GM12892 (cell line): Measurements from ENCODE around the gene PPFIA4.

Experiments used
- DNase-seq: peaks from one replicate; pipeline ENCODE4 v3.0.0; 2011; ENCODE audit not compliant: insufficient read length
- FAIRE-seq: peaks from 2 replicates; lab custom pipeline; 2011; peaks lifted over from hg19 to GRCh38; lab: Jason Lieb, UNC
- POLR2A ChIP-seq: IDR thresholded peaks from 2 replicates; pipeline ENCODE4 v1.6.1; 2011; ENCODE audit warnings: low read depth, low read length, control low read depth
- POLR2AphosphoS5 ChIP-seq: IDR thresholded peaks from 2 replicates; pipeline ENCODE4 v1.6.1; 2011; ENCODE audit warnings: low read depth, low read length, control low read depth
- TAF1 ChIP-seq: IDR thresholded peaks from 2 replicates; pipeline ENCODE4 v1.6.1; 2011; ENCODE audit warnings: low read depth, mild to moderate bottlenecking, control low read depth, low read length, borderline replicate concordance

PPFIA4 gene

GRCh38 chr1:203025686-203026030 lies 633 bp upstream of the PPFIA4 start:
- no peak; the same call in 1 of the 2 replicates for TF ChIP-seq POLR2AphosphoS5
- TF ChIP-seq TAF1: no peak
- no peak for TF ChIP-seq POLR2A
- FAIRE-seq (no peak), DNase-seq (no peak)

DNA sequence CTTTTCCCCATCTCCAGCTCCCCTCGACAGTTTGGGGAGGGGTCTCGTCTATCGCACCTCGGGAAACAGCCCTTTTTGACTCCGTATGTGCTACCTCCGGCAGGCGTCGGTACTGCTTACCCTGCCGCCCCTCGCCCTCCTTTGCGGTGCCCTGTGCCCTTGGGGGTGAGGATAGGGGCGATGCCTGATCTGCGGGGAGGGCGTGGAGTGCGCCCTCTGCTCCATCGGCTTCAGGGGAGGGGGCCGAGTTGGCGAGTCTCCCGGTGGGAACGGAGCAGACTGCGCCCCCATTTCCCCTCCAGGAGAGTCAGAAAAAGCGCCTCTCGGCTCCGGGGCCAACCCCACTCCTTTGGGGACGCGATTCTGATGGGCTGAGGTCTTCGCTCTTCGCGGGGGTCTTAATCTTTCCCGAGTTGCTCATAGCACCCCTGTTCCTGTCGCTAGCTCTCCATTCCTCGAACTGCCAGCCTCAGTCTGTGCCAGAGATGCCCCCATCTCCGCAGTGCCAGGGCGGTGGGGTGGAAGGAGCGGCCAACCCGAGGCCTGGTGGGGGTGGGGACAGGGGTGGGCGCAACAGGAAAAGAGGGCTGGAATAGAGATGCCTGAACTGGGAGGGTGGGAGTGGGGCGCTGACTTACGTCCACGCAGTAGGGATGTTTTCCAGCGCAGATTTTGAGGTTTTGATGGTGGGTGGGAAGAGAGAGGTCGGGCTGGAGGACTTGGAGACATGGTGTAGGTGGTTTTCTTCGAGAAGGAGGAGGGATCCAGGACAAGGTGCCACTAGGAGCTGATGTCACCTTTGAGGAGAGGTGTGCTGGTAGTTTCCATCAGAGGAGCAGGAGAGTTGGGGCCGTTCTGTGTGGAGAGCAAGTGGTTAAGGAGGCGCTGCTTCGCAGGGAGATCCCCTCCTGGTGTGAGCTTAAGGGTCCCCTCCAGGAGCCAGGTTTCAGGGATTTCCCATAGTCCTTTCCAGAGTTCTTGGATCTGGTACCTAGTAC lies 674 bp downstream of the PPFIA4 start:
- FAIRE-seq: no peak
- TF ChIP-seq POLR2A (no peak), POLR2AphosphoS5 (no peak), TAF1 (no peak)
- no peak for DNase-seq

DNA sequence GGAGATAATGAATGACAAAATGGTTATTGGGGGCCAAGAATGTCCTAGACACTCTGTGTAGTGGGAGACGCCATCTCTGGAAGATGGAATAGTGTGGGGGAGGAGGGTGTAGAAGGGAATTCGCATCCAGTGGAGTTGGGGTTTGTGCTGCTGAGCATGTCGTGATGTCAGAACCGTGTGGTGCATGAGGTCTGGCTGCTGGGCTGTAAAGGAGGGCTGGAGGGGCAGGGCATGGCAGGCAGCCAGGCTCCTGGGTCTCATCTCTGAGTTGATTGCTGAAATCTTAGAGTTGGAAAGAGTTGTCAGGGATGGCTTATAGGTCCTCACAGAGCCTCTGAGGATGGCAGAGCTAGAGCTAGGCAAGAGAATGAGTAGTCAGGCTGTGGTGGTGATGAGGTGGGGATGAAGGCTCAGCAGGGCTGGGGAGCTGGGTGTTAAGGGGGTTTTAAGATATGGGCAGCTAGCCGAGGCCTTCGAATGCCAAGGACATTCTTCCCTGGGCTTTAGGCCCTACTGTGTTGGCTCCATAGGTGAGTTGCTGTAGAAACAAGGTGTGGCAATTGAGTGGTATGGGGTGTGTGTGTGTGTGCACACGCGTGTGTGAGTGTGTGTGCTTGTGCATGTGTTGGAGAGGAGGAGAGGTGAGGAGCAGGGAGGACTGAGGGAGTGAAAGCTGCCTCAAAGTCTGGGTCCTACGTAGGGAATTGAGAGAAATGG lies 1.9 kb downstream of the PPFIA4 start:
- TF ChIP-seq POLR2A (no peak), TAF1 (no peak), POLR2AphosphoS5 (no peak)
- DNase-seq (no peak), FAIRE-seq (no peak)

DNA sequence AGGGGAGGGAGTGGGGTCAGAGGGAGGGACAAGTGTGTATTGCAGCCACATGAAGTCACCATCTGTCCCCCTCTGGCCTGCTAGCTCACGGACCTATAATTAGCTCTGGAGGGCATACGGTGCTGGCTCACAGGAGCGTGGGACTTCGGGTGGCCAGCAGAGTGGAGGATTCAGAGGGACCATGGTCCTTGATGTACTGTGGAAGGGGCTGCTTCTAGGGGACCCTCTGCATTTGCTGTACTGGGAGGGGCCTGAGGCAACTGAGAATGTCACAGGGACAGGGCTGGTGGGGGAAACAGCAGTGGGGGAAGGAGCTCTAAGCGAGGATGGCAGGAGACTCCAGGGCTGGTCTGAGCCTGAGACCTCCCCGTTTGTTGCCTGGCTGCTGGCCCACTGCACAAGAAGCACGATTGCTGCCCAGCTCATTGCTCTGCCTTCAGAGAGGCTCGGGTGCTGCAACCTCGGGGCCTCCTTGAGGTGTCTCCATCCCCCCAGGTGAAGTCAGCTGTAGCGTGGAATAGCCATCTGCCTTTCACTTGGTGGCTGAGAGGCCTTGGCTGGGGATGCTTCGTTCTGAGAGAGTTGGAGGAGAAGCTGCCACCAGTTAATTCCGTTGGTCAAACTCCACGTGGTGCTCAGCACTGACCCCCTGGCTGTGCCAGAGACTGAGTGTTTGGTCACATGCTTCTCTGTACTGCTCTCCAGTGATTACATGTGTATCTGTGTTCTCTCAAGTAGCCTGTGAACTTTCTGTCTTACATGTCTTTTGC lies 2.7 kb downstream of the PPFIA4 start:
- DNase-seq (no peak), FAIRE-seq (no peak)
- no peak for TF ChIP-seq TAF1
- TF ChIP-seq POLR2AphosphoS5: no peak
- no peak for TF ChIP-seq POLR2A

- DNase-seq (no peak), FAIRE-seq (no peak)
- TF ChIP-seq TAF1: no peak
- no peak for TF ChIP-seq POLR2A
- TF ChIP-seq POLR2AphosphoS5: no peak
These were observed 5.2 kb downstream of the PPFIA4 start for GRCh38 chr1:203031467-203031866.

DNA sequence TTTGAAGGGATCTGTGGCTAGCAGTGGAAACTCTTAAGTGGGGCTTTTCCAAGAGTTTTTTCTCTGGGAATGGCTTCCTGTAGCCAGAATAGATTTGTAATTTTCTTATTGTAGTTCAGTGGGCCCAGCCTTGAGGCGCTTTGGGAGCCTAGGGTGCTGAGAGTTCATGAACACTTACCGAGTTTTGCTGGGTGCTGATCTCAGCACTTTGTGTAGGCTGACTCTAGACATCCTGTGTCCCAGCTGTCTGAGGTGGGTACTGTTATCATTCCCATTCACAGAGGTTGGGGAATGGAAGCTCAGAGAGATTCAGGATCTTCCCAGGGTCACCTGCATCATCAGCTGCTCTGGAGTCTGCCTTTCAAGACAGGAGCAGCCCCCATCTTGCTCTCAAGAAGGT lies 7.0 kb downstream of the PPFIA4 start:
- no peak for DNase-seq
- FAIRE-seq: no peak
- TF ChIP-seq POLR2AphosphoS5: no peak
- no peak for TF ChIP-seq TAF1
- no peak for TF ChIP-seq POLR2A

GRCh38 chr1:203033917-203034316 lies 7.6 kb downstream of the PPFIA4 start:
- no peak for DNase-seq
- no peak for TF ChIP-seq POLR2AphosphoS5
- no peak for TF ChIP-seq TAF1
- TF ChIP-seq POLR2A: no peak
- FAIRE-seq: no peak

DNA sequence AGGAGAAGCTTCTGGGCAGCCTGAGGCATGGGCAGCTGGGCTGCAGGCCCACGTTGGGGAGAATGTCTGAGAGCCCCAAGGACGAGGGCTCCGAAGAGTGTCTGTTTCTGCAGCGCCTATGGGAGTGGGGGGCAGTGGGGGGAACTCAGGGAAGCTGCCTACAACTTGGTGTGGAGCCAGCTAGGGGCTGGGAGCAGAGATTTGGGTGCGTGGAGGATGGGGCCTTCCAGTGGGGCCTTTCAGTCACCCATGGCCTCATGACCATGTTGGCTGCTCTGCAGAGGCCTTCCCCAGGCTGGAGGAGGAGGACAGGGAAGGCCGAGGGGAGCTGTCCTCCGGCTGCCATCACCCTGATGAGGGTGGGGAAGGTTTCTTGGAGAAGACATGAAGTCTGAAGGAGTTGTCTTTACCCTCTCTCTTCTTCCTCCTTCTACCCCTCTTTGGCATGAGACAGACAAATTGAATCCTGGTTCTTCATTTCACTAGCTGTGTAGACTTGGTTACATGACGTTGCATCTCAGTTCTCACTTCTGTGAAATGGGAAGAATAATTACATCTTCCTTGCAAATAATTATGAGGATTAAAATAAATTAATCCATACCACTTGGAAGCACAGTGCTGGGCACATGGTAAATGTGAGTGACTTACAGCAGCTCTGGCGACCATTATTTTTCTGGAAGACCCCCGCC lies 8.3 kb downstream of the PPFIA4 start:
- DNase-seq: no peak
- no peak for FAIRE-seq
- TF ChIP-seq POLR2A (no peak), TAF1 (no peak), POLR2AphosphoS5 (no peak)

DNA sequence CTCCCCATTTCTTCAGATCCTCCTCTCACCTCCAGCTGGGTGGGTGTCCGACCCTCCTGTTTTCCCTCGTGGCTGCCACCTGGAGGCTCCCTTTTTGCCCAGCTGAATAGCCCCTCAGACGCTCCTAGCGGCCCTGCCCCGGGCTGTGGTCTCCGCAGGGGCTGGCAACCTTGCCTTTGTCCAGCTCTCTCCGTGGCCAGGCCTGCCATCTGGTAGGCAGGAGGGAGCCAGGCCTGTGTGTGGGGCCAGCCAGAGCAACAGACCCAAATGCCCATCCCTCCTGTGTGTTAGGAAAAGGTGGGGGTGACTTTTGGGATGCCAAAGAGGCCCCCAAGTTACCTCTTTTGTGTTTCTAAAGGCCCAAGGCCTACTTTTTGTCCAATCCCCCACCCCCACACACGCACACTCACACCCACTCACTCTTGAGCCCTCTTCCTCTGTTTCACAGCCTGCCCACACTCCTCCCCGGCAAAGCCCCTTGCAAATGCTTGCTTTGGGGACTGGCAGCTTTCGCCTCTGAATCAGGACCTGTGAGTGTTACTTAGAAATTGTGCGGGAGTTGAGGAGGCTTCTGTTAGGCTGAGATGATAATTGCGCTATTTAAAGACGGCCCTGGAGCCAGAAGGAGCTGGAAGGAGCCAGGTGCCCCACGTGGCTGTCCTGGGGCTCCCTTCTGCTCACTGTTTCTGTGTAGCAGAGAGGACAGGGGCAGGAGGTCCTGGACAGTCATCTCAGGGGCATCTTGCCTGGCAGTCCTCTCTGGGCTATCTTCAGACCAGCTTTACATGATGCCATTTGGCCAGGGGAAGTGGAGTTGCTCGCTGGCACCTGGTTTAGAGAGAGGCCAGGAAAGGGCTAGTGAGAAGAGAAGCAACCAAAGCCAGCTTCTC lies 9.1 kb downstream of the PPFIA4 start:
- DNase-seq: no peak
- TF ChIP-seq POLR2A (no peak), TAF1 (no peak), POLR2AphosphoS5 (no peak)
- no peak for FAIRE-seq

GRCh38 chr1:203036135-203036534 lies 9.8 kb downstream of the PPFIA4 start:
- FAIRE-seq (no peak), DNase-seq (no peak)
- TF ChIP-seq POLR2A (no peak), TAF1 (no peak), POLR2AphosphoS5 (no peak)
